KOPT-K1 (cell line): Measurements from ENCODE around the gene METTL21C.

ENCODE experiments used
- H3K27ac ChIP-seq: fragments of 200-600 bp; sonication (generic); 2 replicates; pipeline ENCODE4 v1.5.1; 2016; ENCODE audit warnings: antibody characterized with exemption, mild to moderate bottlenecking, low read depth, low read length; ENCODE audit not compliant: poor library complexity, severe bottlenecking
- H3K36me3 ChIP-seq: fragments of 200-600 bp; sonication (generic); 2 replicates; pipeline ENCODE4 v1.5.1; 2017; ENCODE audit warnings: antibody characterized with exemption, mild to moderate bottlenecking, low read length, moderate library complexity; ENCODE audit not compliant: insufficient read depth
- H3K9me3 ChIP-seq: fragments of 200-600 bp; sonication (generic); 2 replicates; pipeline ENCODE4 v1.5.1; 2017; ENCODE audit warnings: antibody characterized with exemption, low read length, mild to moderate bottlenecking; ENCODE audit not compliant: insufficient read depth, poor library complexity, severe bottlenecking

METTL21C gene

GRCh38 chr13:102658660-102659059, 36.2 kb downstream of the METTL21C start:
- Histone ChIP-seq H3K9me3 (no peaks in the 10 kb centered on the region), H3K36me3 (peaks cover 84% of the 10 kb centered on the region), H3K27ac (no peak overlapping the region)

- Histone ChIP-seq H3K9me3 (no peaks in the 10 kb centered on the region), H3K36me3 (peaks cover 87% of the 10 kb centered on the region), H3K27ac (no peak overlapping the region)
These were observed 37.2 kb downstream of the METTL21C start for GRCh38 chr13:102657630-102658029.

- Histone ChIP-seq H3K36me3 (peaks cover 92% of the 10 kb centered on the region), H3K27ac (no peak overlapping the region), H3K9me3 (no peaks in the 10 kb centered on the region)
These were observed 40.1 kb downstream of the METTL21C start for GRCh38 chr13:102654756-102655155.

- no peaks in the 10 kb centered on the region for H3K9me3 ChIP-seq
- H3K27ac ChIP-seq = no peak overlapping the region
- peaks cover 94% of the 10 kb centered on the region for H3K36me3 ChIP-seq
These were observed 43.0 kb downstream of the METTL21C start for GRCh38 chr13:102651892-102652291.

- Histone ChIP-seq H3K9me3 (no peaks in the 10 kb centered on the region), H3K27ac (no peak overlapping the region), H3K36me3 (peaks cover 94% of the 10 kb centered on the region)
These were observed 43.5 kb downstream of the METTL21C start for GRCh38 chr13:102651392-102651791.

- Histone ChIP-seq H3K9me3 (no peaks in the 10 kb centered on the region), H3K36me3 (peaks cover 94% of the 10 kb centered on the region), H3K27ac (no peak overlapping the region)
These were observed 44.4 kb downstream of the METTL21C start for GRCh38 chr13:102650444-102650843.

- Histone ChIP-seq H3K27ac (no peak overlapping the region), H3K9me3 (no peaks in the 10 kb centered on the region), H3K36me3 (peaks cover 97% of the 10 kb centered on the region)
These were observed 46.8 kb downstream of the METTL21C start for GRCh38 chr13:102648046-102648445.

- Histone ChIP-seq H3K27ac (no peak overlapping the region), H3K9me3 (no peaks in the 10 kb centered on the region), H3K36me3 (peaks cover 100% of the 10 kb centered on the region)
These were observed 49.1 kb downstream of the METTL21C start for GRCh38 chr13:102645701-102646100.

- Histone ChIP-seq H3K36me3 (peaks cover 100% of the 10 kb centered on the region), H3K27ac (no peak overlapping the region)
These were observed 51.2 kb downstream of the METTL21C start for GRCh38 chr13:102643656-102644055.

GRCh38 chr13:102642475-102642874, 52.4 kb downstream of the METTL21C start:
- no peaks in the 10 kb centered on the region for H3K9me3 ChIP-seq
- H3K27ac ChIP-seq = no peak overlapping the region
- H3K36me3 ChIP-seq = peaks cover 100% of the 10 kb centered on the region

More at GRCh38 chr13:102643656-102644055, 51.2 kb downstream of the METTL21C start:
- no peaks in the 10 kb centered on the region for H3K9me3 ChIP-seq

- H3K36me3 ChIP-seq = peaks cover 100% of the 10 kb centered on the region
- no peak overlapping the region for H3K27ac ChIP-seq
- H3K9me3 ChIP-seq = no peaks in the 10 kb centered on the region
These were observed 52.8 kb downstream of the METTL21C start for GRCh38 chr13:102642029-102642428.

GRCh38 chr13:102638741-102639140, 56.1 kb downstream of the METTL21C start:
- no peaks in the 10 kb centered on the region for H3K9me3 ChIP-seq
- H3K27ac ChIP-seq = no peak overlapping the region
- peaks cover 100% of the 10 kb centered on the region for H3K36me3 ChIP-seq
